Measurements from ENCODE around the gene CCDC106. TPM values are rescaled to one million over a fixed set of nuclear protein-coding genes. Genes with fewer than 3 reads are reported as not detected.
A peak's percentile ranks its signal among the peaks of the same experiment; 100 is the strongest.

The CCDC106 gene
- total RNA-seq, 2 experiments from 2014 or later, result 1.7 to 1.8 TPM

GRCh38 chr19:55651236-55651635, 3.2 kb downstream of the CCDC106 start:
- DNase-seq (no peak), ATAC-seq (ENCODE audit: poor library complexity) (no peak)
- Mint-ChIP-seq H3K27ac (peak overlapping the region; percentile 36), H3K4me1 (ENCODE audit: low read depth) (peaks cover 31% of the 10 kb centered on the region), H3K36me3 (ENCODE audit: low read depth) (peaks cover 26% of the 10 kb centered on the region), H3K27me3 (no peaks in the 10 kb centered on the region), H3K9me3 (no peaks in the 10 kb centered on the region), H3K4me3 (peak overlapping the region; percentile 71)
- Histone ChIP-seq H3K27ac (ENCODE audit: low read depth in 1 of 2, low read length in 2 of 2) (no peak overlapping the region), H3K9me3 (ENCODE audit: control insufficient read depth in 1 of 2, insufficient read depth in 1 of 2, low read length in 2 of 2) (no peaks in the 10 kb centered on the region), H3K27me3 (ENCODE audit: control insufficient read depth in 1 of 2, insufficient read depth in 2 of 2, low read length in 2 of 2) (no peaks in the 10 kb centered on the region), H3K4me1 (ENCODE audit: insufficient read depth, low read length) (peaks cover 37% of the 10 kb centered on the region), H3K4me3 (ENCODE audit: low read length) (no peak overlapping the region), H3K36me3 (ENCODE audit: insufficient read depth, low read length) (peaks cover under 1% of the 10 kb centered on the region)
- intact Hi-C loops (cut with DNase I, micrococcal nuclease), result loop anchor here in 1 of 2 experiments (10.0 kb wide), 1 partner anchor 1456 kb away; the partner anchor contains the start of gene TSEN34
- no peak for TF ChIP-seq CTCF (IDR thresholded peaks at IDR 0.05)
- ChIA-PET CTCF (no interaction called here), POLR2A (no interaction called here)

DNA sequence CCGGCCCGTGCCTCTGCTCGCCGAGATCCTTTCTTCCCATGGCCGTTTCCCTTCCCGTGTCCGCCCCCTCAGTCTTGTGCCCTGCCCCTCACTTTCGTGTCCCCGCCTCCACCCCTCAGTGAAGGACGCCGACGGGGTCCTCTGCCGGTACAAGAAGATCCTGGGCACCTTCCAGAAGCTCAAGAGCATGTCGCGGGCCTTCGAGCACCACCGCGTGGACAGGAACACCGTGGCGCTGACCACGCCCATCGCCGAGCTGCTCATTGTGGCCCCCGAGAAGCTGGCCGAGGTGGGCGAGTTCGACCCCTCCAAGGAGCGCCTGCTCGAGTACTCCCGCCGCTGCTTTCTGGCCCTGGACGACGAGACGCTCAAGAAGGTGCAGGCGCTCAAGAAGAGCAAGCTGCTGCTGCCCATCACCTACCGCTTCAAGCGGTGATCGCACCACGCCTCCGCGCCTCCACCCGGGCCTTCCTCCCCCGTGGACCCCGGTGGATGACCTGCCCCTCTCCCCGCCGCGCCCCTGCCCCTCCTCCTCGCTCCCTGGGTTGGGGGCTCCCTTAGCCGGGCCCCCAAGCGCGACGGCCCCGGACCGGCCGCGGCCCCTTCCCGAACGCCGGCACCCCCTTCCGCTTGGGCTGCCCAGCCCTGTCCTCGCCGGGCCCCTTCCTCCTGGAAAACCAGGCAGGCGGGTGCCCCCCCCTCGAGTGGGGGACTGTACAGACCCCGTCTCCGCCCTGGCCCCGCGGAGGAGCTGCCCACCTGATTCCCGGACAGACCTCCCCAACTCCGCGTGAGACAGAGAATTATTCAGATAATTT, 4.5 kb downstream of the CCDC106 start:
- H3K27me3 ChIP-seq (ENCODE audit: control insufficient read depth in 1 of 2, insufficient read depth in 2 of 2, low read length in 2 of 2), result no peaks in the 10 kb centered on the region
- peak in 1 of 14 experiments; percentile 69 for DNase-seq
- peak overlapping the region; percentile 38 for H3K4me3 Mint-ChIP-seq
- no peaks in the 10 kb centered on the region for H3K9me3 Mint-ChIP-seq
- no peak overlapping the region for H3K27ac ChIP-seq (ENCODE audit: low read depth in 1 of 2, low read length in 2 of 2)
- H3K4me1 Mint-ChIP-seq (ENCODE audit: low read depth), result peaks cover 38% of the 10 kb centered on the region
- H3K36me3 ChIP-seq (ENCODE audit: insufficient read depth, low read length), result peaks cover 4% of the 10 kb centered on the region
- TF ChIP-seq CTCF (IDR thresholded peaks at IDR 0.05), result no peak
- intact Hi-C loops (cut with DNase I, micrococcal nuclease), result loop anchor here in 1 of 2 experiments (1.0 to 10.0 kb wide), 2 partner anchors 20 to 1458 kb away; partner anchors contain the start of gene TSEN34
- ATAC-seq (ENCODE audit: poor library complexity), result no peak
- peaks cover 43% of the 10 kb centered on the region for H3K4me1 ChIP-seq (ENCODE audit: insufficient read depth, low read length)
- ChIA-PET CTCF (interaction anchor here (0.6 to 2.5 kb wide), 8 partner anchors 10 to 1531 kb away, joined by 3 to 29 read pairs (median 5); partner anchors contain the start of gene ZNF581), POLR2A (interaction anchor here (0.6 to 3.9 kb wide), 4 partner anchors 9 to 53 kb away, joined by 3 to 43 read pairs (median 22); partner anchors contain the start of genes FIZ1, ZNF524 and ZNF581)
- H3K4me3 ChIP-seq (ENCODE audit: low read length), result no peak overlapping the region
- H3K27ac Mint-ChIP-seq, result no peak overlapping the region
- H3K27me3 Mint-ChIP-seq, result no peaks in the 10 kb centered on the region
- peaks cover 27% of the 10 kb centered on the region for H3K36me3 Mint-ChIP-seq (ENCODE audit: low read depth)
- H3K9me3 ChIP-seq (ENCODE audit: control insufficient read depth in 1 of 2, insufficient read depth in 1 of 2, low read length in 2 of 2), result no peaks in the 10 kb centered on the region

GRCh38 chr19:55653651-55654322, 5.8 kb downstream of the CCDC106 start:
- peak overlapping the region; percentile 94 for H3K4me3 Mint-ChIP-seq
- H3K4me1 Mint-ChIP-seq (ENCODE audit: low read depth), result peaks cover 43% of the 10 kb centered on the region
- H3K9me3 Mint-ChIP-seq, result no peaks in the 10 kb centered on the region
- peak overlapping the region; percentile 70 for H3K4me3 ChIP-seq (ENCODE audit: low read length)
- peaks cover 46% of the 10 kb centered on the region for H3K4me1 ChIP-seq (ENCODE audit: insufficient read depth, low read length)
- ATAC-seq (ENCODE audit: poor library complexity), result peak; percentile 54
- peaks cover 7% of the 10 kb centered on the region for H3K36me3 ChIP-seq (ENCODE audit: insufficient read depth, low read length)
- H3K36me3 Mint-ChIP-seq (ENCODE audit: low read depth), result peaks cover 32% of the 10 kb centered on the region
- peak overlapping the region; percentile 93 for H3K27ac Mint-ChIP-seq
- CTCF ChIA-PET, result interaction anchor here (0.7 to 2.5 kb wide), 11 partner anchors 10 to 315 kb away, joined by 3 to 29 read pairs (median 5); partner anchors contain the start of genes FIZ1, ZNF581 and ZNF865
- POLR2A ChIA-PET, result interaction anchor here (0.6 to 3.9 kb wide), 37 partner anchors 8 to 1538 kb away, joined by 3 to 43 read pairs (median 4); partner anchors contain the start of genes CNOT3, FIZ1, HSPBP1 and KMT5C
- peak overlapping the region; percentile 96 to 100 for H3K27ac ChIP-seq (ENCODE audit: low read depth in 1 of 2, low read length in 2 of 2)
- H3K27me3 ChIP-seq (ENCODE audit: control insufficient read depth in 1 of 2, insufficient read depth in 2 of 2, low read length in 2 of 2), result no peaks in the 10 kb centered on the region
- TF ChIP-seq CTCF (IDR thresholded peaks at IDR 0.05), result peak; percentile 100
- H3K27me3 Mint-ChIP-seq, result no peaks in the 10 kb centered on the region
- peak; percentile 98 to 100 (median 99) for DNase-seq
- H3K9me3 ChIP-seq (ENCODE audit: control insufficient read depth in 1 of 2, insufficient read depth in 1 of 2, low read length in 2 of 2), result no peaks in the 10 kb centered on the region
- intact Hi-C loops (cut with DNase I, micrococcal nuclease), result loop anchor here (1.0 to 10.0 kb wide), 3 partner anchors 21 to 1459 kb away; partner anchors contain the start of genes FIZ1 (in 2 of the 2) and TSEN34 (in 1 of the 2)
